K562 (cell line): ENCODE data around the gene NAE1. TPM values are rescaled to one million over a fixed set of nuclear protein-coding genes. Genes with fewer than 3 reads are reported as not detected.

Experiments
- ATAC-seq: fragments of 200-7000 bp; cut with Tn5 transposase; 3 replicates; pipeline ENCODE4 v1.9.1; 2020; ENCODE audit warnings: moderate library complexity
- BruUV-seq: library from RNA; stranded (reverse); fragments of 400-500 nt; replicated peaks from 2 replicates; lab custom pipeline; 2021; lab: Mats Ljungman, UMichigan
- CTCF ChIA-PET: fragments of 300-600 bp; formaldehyde crosslinking; extraction: SDS; loops from one replicate; lab custom pipeline; 2021; ENCODE audit warnings: low intra/inter-chr PET ratio; lab: Yijun Ruan, JAX
- POLR2A ChIA-PET: fragments of 300-600, 350-650 bp; sonication (Branson Sonifier 250); formaldehyde crosslinking; extraction: SDS; loops from one replicate; lab custom pipeline; 2021; ENCODE audit warnings: antibody characterized with exemption, inconsistent platforms; lab: Yijun Ruan, JAX
- DNase-seq, 4 experiments: peaks; one replicate each; pipeline versions ENCODE4 v3.0.0 to v3.0.0-alpha.2; 2011 to 2018; ENCODE audit warnings: low spot score in 3 of 4, mixed read lengths in 3 of 4; ENCODE audit errors: extremely low read depth in 1 of 4
- FAIRE-seq: peaks from 2 replicates; lab custom pipeline; 2011; peaks lifted over from hg19 to GRCh38; lab: Jason Lieb, UNC
- H2AFZ ChIP-seq: 2 replicates; pipeline ENCODE4 v1.6.0; 2011; ENCODE audit warnings: low read depth, low read length, control low read depth, inconsistent platforms
- H3K27ac ChIP-seq: fragments of 200-600 bp; 3 replicates; pipeline ENCODE4 v1.8.0; 2011; ENCODE audit warnings: low read depth, mild to moderate bottlenecking, control low read depth, inconsistent platforms, low read length, moderate library complexity, mixed read lengths; ENCODE audit errors: extremely low read depth
- H3K27me3 ChIP-seq, 2 experiments: fragments of 300-600 bp in 1 of 2; 2 replicates in 1 of 2; 3 replicates in 1 of 2; pipeline versions ENCODE4 v1.6.0 to v1.8.0; 2011; ENCODE audit warnings: inconsistent platforms in 2 of 2, low read length in 2 of 2, mild to moderate bottlenecking in 1 of 2, mixed read lengths in 1 of 2, moderate library complexity in 1 of 2; ENCODE audit not compliant: control insufficient read depth in 2 of 2, insufficient read depth in 2 of 2
- H3K36me3 ChIP-seq: fragments of 300-600 bp; 3 replicates; pipeline ENCODE4 v1.8.0; 2011; ENCODE audit warnings: mild to moderate bottlenecking, low read length, inconsistent platforms; ENCODE audit not compliant: control insufficient read depth, insufficient read depth
- H3K4me1 ChIP-seq, 2 experiments: fragments of 200-600 bp in 1 of 2; replicated peaks in 1 of 2; 2 replicates in 1 of 2; 3 replicates in 1 of 2; pipeline versions ENCODE4 v1.5.1 to v1.8.0; 2011; ENCODE audit warnings: inconsistent platforms in 2 of 2, low read length in 2 of 2, mild to moderate bottlenecking in 1 of 2, mixed read lengths in 1 of 2, moderate library complexity in 1 of 2; ENCODE audit not compliant: control insufficient read depth in 2 of 2, insufficient read depth in 2 of 2
- H3K4me2 ChIP-seq: 2 replicates; pipeline ENCODE4 v1.6.1; 2011; ENCODE audit warnings: low read length, control low read depth, inconsistent platforms, mixed read lengths; ENCODE audit not compliant: insufficient read depth
- H3K4me3 ChIP-seq: fragments of 200-600 bp; sonication (generic), shearing (Covaris generic); 2 replicates; pipeline ENCODE4 v1.5.1; 2016; ENCODE audit warnings: control low read depth, inconsistent platforms
- H3K79me2 ChIP-seq: fragments of 200-600 bp; 3 replicates; pipeline ENCODE4 v1.8.0; 2011; ENCODE audit warnings: low read length, inconsistent platforms; ENCODE audit not compliant: control insufficient read depth, insufficient read depth
- H3K9ac ChIP-seq, 2 experiments: 2 replicates each; pipeline versions ENCODE4 v1.6.0 to v1.6.1; 2011; ENCODE audit warnings: low read depth in 2 of 2, low read length in 2 of 2, control low read depth in 1 of 2, inconsistent platforms in 1 of 2, mild to moderate bottlenecking in 1 of 2, mixed read lengths in 1 of 2; ENCODE audit not compliant: insufficient read depth in 1 of 2
- H3K9me1 ChIP-seq: one replicate; pipeline ENCODE4 v1.6.0; 2011; ENCODE audit warnings: inconsistent platforms, mild to moderate bottlenecking, low read length, moderate library complexity; ENCODE audit not compliant: control insufficient read depth, insufficient read depth
- H3K9me3 ChIP-seq: replicated peaks from 2 replicates; pipeline ENCODE4 v1.5.1; 2011; ENCODE audit warnings: low read depth, low read length, inconsistent platforms; ENCODE audit not compliant: control insufficient read depth, insufficient read depth
- H4K20me1 ChIP-seq: replicated peaks from 2 replicates; pipeline ENCODE4 v1.6.1; 2011; ENCODE audit warnings: low read length, inconsistent platforms, mixed read lengths; ENCODE audit not compliant: control insufficient read depth, insufficient read depth
- CBFA2T2 ChIP-seq: fragments of 450-650 bp; conservative IDR thresholded peaks from 2 replicates; pipeline ENCODE4 v1.6.1; 2017; ENCODE audit warnings: mild to moderate bottlenecking
- DDX20 ChIP-seq: fragments of 450-650 bp; IDR thresholded peaks from 2 replicates; pipeline ENCODE4 v1.6.1; 2016; ENCODE audit warnings: missing genetic modification characterization, low read depth, mild to moderate bottlenecking, missing compliant biosample characterization, moderate library complexity
- E2F3 ChIP-seq: fragments of 250-450 bp; sonication (Bioruptor Pico); IDR thresholded peaks from 2 replicates; pipeline ENCODE4 v1.4.0; 2020; ENCODE audit warnings: mild to moderate bottlenecking
- KLF10 ChIP-seq: fragments of 250-450 bp; sonication (Bioruptor Pico); IDR thresholded peaks from 2 replicates; pipeline ENCODE4 v1.6.1; 2021; ENCODE audit warnings: matching md5 sums
- KLF6 ChIP-seq: fragments of 250-450 bp; sonication (Bioruptor Pico); IDR thresholded peaks from 2 replicates; pipeline ENCODE4 v1.4.0; 2020; ENCODE audit warnings: mild to moderate bottlenecking, moderate library complexity, borderline replicate concordance
- MAZ ChIP-seq, 2 experiments: fragments of 450-650 bp in 1 of 2; sonication (generic) in 1 of 2; formaldehyde crosslinking; IDR thresholded peaks in 1 of 2; conservative IDR thresholded peaks in 1 of 2; 2 replicates each; pipeline versions ENCODE4 v1.4.0 to v1.5.0; 2020; ENCODE audit warnings: mild to moderate bottlenecking in 1 of 2, missing genetic modification reagents in 1 of 2
- NCOR1 ChIP-seq: fragments of 450-650 bp; IDR thresholded peaks from 2 replicates; pipeline ENCODE4 v1.6.1; 2016; ENCODE audit warnings: mild to moderate bottlenecking, moderate library complexity
- SMAD3 ChIP-seq: fragments of 450-650 bp; formaldehyde crosslinking; conservative IDR thresholded peaks from 2 replicates; pipeline ENCODE4 v1.4.0; 2020; ENCODE audit warnings: mild to moderate bottlenecking
- THRB ChIP-seq: fragments of 450-650 bp; formaldehyde crosslinking; conservative IDR thresholded peaks from 2 replicates; pipeline ENCODE4 v1.4.0; 2022; ENCODE audit warnings: mild to moderate bottlenecking, missing genetic modification characterization
- ZNF165 ChIP-seq: fragments of 250-450 bp; sonication (Bioruptor Pico); IDR thresholded peaks from 2 replicates; pipeline ENCODE4 v1.4.0; 2020; ENCODE audit warnings: borderline replicate concordance
- ZNF253 ChIP-seq: fragments of 250-450 bp; sonication (Bioruptor Pico); conservative IDR thresholded peaks from 2 replicates; pipeline ENCODE4 v1.6.1; 2021; ENCODE audit warnings: mild to moderate bottlenecking
- WGBS: fragments of 100-300 bp; shearing (Covaris generic); methylation state at CpG from one replicate; pipeline ENCODE4 v1.1.6; 2016; ENCODE audit warnings: low coverage, mixed read lengths; ENCODE audit not compliant: insufficient coverage; ENCODE audit errors: missing lambda C conversion rate; 5-methylcytosine and 5-hydroxymethylcytosine counted together
- in situ Hi-C: fragments of 300-500 bp; cut with MboI; formaldehyde crosslinking; loops from 4 replicates; pipeline ENCODE4 v1.15.0; 2018; ENCODE audit warnings: inconsistent platforms, mixed read lengths
- intact Hi-C: fragments of 100-400 bp; cut with micrococcal nuclease; formaldehyde crosslinking; loops from 2 replicates; pipeline ENCODE4 v1.14.2; 2022
- polyA plus RNA-seq, 8 experiments: library from polyadenylated mRNA; depleted of rRNA in 4 of 8; stranded (reverse) in 5 of 8; unstranded in 3 of 8; fragments of >200 nt; fragmentation: Nextera tagmentation in 2 of 8; fragmentation: Illumina TruSeq in 1 of 8; extraction: Ambion mirVana in 2 of 8; extraction: Trizol in 1 of 8; gene quantifications; 2 replicates each; pipeline versions ENCODE4 v1.2.1 to v1.2.3, GENCODE V29; 2011 to 2014; ENCODE audit warnings: inconsistent platforms in 1 of 8, missing spikeins in 1 of 8
- total RNA-seq, 7 experiments: library from RNA; depleted of rRNA in 6 of 7; stranded (reverse); fragments of >200 nt in 6 of 7; fragmentation: Illumina TruSeq in 2 of 7; extraction: Trizol in 2 of 7; gene quantifications; 2 replicates each; pipeline versions ENCODE4 v1.2.1 to v1.2.3, GENCODE V29; 2011 to 2021; ENCODE audit warnings: low replicate concordance in 1 of 7
- TF ChIP-seq, protein P1 (sequence below): conservative IDR thresholded peaks from 2 replicates; pipeline ENCODE4 v1.6.1; 2011; ENCODE audit warnings: low read depth, mild to moderate bottlenecking, low read length; ENCODE audit not compliant: control insufficient read depth
- TF ChIP-seq, protein P2 (sequence below): sonication (generic); formaldehyde crosslinking; IDR thresholded peaks from 2 replicates; pipeline ENCODE4 v1.8.1; 2023; ENCODE audit warnings: mild to moderate bottlenecking, missing genetic modification reagents

The NAE1 gene
- total and polyA plus RNA-seq, 9 of the 15 experiments (the other 6 are each of a cell fraction or from before 2014, with no cell fraction given), result 165 to 294 (median 230) TPM

- Histone ChIP-seq H2AFZ (0 out of 2 replicates have a peak overlapping the region, but pooled peaks have one; percentile 9), H3K9ac (no peak overlapping the region), H3K79me2 (no peaks in the 10 kb centered on the region), H3K9me3 (no peaks in the 10 kb centered on the region), H3K27ac (no peak overlapping the region), H3K9me1 (no peaks in the 10 kb centered on the region), H3K27me3 (peaks cover 20% of the 10 kb centered on the region in 2 experiments; a peak in 4 of 5 replicates), H3K36me3 (no peaks in the 10 kb centered on the region), H3K4me2 (no peak overlapping the region), H4K20me1 (0 out of 2 replicates have a peak, but pooled peaks cover 4% of the 10 kb centered on the region), H3K4me3 (no peak overlapping the region), H3K4me1 (peaks cover 0 to 17% of the 10 kb centered on the region in 2 experiments; a peak in 2 of 5 replicates)
- 18% methylated on average over 4 of the region's 4 CpGs for WGBS
- ChIA-PET CTCF (no interaction called here), POLR2A (interaction anchor here (0.7 kb wide), 1 partner anchor 13 kb away, joined by 3 read pairs; no protein-coding TSS in a partner anchor)
- ATAC-seq (no peak; the same call in 2 of the 3 replicates), FAIRE-seq (no peak), DNase-seq (peak in 1 of 4 experiments; percentile 5)
- in situ Hi-C loops, result no loop called here
- no TSS peak for BruUV-seq
- TF ChIP-seq MAZ (CRISPR knock-in tag; conservative IDR thresholded peaks at IDR 0.05 in 1 of 2, IDR thresholded peaks at IDR 0.05 in 1 of 2) (no peak), SMAD3 (CRISPR knock-in tag) (no peak), ZNF253 (CRISPR knock-in tag) (no peak), DDX20 (tag) (no peak), E2F3 (no peak), THRB (no peak), NCOR1 (no peak), KLF6 (CRISPR knock-in tag) (no peak), CBFA2T2 (no peak), KLF10 (no peak), ZNF165 (CRISPR knock-in tag) (no peak)
- TF ChIP-seq, protein P1, sequence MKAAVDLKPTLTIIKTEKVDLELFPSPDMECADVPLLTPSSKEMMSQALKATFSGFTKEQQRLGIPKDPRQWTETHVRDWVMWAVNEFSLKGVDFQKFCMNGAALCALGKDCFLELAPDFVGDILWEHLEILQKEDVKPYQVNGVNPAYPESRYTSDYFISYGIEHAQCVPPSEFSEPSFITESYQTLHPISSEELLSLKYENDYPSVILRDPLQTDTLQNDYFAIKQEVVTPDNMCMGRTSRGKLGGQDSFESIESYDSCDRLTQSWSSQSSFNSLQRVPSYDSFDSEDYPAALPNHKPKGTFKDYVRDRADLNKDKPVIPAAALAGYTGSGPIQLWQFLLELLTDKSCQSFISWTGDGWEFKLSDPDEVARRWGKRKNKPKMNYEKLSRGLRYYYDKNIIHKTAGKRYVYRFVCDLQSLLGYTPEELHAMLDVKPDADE, result no peak
- TF ChIP-seq, protein P2, sequence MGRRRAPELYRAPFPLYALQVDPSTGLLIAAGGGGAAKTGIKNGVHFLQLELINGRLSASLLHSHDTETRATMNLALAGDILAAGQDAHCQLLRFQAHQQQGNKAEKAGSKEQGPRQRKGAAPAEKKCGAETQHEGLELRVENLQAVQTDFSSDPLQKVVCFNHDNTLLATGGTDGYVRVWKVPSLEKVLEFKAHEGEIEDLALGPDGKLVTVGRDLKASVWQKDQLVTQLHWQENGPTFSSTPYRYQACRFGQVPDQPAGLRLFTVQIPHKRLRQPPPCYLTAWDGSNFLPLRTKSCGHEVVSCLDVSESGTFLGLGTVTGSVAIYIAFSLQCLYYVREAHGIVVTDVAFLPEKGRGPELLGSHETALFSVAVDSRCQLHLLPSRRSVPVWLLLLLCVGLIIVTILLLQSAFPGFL (CRISPR knock-in tag), result no peak
- intact Hi-C loops, result no loop called here
Measured at GRCh38 chr16:66841366-66841765, 10.6 kb upstream of the NAE1 start.
